HG03095 (cell line): ENCODE data around the gene LCN15.
"Not testable (repeated sequence)": the region's sequence is repeated elsewhere in the genome, so short reads cannot be mapped to it uniquely, and the experiment has no call there.

Experiments used
- ATAC-seq: cut with Tn5 transposase; IDR thresholded peaks from one replicate; pipeline ENCODE4 v1.9.1; 2021; ENCODE audit warnings: moderate library complexity; ENCODE audit not compliant: unreplicated experiment

LCN15 gene, protein sequence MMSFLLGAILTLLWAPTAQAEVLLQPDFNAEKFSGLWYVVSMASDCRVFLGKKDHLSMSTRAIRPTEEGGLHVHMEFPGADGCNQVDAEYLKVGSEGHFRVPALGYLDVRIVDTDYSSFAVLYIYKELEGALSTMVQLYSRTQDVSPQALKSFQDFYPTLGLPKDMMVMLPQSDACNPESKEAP

DNA sequence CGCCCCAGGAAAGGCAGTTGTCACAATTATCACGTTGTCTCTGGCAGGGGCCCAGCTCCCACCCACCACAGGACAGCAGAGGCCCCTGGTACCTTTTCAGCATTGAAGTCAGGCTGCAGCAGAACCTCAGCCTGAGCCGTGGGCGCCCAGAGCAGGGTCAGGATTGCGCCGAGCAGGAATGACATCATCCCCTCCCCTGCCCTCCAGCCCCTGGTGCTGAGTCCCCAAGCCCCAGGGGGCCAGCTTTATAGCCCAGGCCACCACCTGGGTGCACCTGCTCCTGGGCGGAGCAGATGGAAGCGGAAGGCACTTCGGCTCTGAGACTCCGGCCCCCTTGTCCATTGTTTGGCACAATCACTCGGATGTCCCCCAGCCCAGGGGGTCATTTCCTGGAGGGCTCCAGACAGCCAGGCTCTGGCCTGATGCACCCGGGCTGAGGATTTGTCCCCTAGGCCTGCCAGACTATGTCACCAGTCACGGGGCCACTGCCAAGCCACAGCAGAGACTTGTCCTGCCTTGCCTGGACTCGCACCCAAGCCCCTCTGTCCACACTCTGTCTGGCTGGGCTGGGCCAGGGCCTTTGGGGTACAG is at the start of gene LCN15:
TSS of gene LCN15 (minus strand) at position 218 of the 591 bp plus-strand sequence. CDS start at position 188, 30 bp downstream.
- ATAC-seq, result no peak

DNA sequence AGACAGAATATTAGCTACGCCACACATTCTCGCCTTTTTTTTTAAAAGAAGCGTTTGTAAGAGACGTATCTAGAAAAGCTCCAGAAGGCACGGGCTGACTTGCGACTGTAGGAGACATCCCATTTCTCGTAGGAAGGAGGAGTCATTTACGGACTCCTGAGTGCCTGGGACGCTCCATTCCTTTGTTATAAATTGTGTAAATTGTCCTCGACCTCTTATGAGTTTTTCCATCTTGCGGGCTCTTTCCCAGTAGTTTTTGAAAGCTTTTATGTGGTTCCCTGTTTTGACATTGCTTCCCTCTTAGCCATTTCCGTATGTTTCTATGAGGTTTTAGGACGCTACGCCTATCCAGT is 44.5 kb upstream of the LCN15 start:
- no peak for ATAC-seq

DNA sequence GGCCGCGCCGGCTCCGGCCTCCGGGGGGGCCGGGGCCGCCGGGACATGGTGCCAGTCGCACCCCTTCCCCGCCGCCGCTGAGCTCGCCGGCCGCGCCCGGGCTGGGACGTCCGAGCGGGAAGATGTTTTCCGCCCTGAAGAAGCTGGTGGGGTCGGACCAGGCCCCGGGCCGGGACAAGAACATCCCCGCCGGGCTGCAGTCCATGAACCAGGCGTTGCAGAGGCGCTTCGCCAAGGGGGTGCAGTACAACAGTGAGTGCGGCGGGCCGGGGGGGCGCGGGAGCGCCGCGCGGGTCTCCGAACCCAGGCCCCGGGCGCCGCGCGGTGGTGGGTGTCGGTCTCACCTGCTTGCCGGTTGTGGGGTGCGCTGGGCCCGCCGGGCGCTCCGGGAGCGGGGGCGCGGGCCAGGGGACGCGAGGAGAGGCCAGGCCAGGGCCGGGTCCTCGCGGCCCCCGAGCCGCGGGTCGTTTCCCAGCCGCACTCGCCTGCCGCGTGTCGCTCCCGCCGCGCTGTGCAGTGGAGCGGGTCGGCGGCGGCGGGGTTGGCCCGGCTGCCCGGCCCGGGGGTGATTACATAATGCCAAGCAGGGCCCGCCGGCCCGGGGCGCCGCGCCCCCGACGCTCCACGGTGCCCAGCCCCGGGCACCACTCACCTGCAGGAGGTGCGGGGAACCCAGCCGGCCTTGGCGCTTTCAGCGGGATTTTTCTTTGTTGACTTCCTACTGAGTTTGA is 43.9 kb upstream of the LCN15 start:
- peak; percentile 28 for ATAC-seq

DNA sequence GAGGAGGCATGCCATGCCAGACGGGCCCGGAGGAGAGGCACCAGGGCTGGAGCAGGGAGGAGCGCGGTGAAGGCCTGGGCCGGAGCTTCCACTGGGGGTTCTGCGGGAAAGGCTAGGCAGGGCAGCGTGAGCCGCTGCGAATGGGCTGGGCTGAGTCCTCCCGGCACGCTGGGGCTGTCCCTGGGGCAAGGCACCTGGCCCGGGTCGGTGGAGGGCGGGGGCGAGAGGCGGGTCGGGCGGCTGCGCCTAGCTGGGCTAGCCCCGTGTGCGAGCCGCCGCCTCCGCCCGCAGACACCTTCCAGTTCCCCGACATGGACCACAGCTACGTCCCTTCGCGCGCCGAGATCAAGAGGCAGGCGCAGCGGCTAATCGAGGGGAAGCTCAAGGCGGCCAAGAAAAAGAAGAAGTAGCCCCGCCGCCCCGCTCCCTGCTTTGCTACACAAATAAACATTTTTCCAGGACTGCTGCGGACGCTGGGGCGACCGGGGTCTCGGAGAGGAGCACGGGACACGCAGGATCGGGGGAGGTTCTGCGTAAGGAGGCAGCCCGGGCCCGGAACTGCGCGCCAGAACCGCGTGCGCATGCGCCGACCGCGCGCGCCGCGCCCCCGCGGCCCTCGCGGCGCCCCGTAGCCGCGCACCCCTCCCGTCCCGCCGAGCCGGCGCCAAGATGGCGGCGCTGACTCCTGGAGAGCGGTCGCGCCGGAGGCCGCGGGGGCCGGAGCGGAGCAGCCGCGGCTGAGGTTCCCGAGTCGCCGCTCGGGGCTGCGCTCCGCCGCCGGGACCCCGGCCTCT is 43.2 kb upstream of the LCN15 start, which contains the start of gene RABL6:
TSS of gene RABL6 (plus strand) at position 668 of the 794 bp plus-strand sequence. CDS start 249 bp downstream, outside the sequence.
- peak; percentile 46 for ATAC-seq

DNA sequence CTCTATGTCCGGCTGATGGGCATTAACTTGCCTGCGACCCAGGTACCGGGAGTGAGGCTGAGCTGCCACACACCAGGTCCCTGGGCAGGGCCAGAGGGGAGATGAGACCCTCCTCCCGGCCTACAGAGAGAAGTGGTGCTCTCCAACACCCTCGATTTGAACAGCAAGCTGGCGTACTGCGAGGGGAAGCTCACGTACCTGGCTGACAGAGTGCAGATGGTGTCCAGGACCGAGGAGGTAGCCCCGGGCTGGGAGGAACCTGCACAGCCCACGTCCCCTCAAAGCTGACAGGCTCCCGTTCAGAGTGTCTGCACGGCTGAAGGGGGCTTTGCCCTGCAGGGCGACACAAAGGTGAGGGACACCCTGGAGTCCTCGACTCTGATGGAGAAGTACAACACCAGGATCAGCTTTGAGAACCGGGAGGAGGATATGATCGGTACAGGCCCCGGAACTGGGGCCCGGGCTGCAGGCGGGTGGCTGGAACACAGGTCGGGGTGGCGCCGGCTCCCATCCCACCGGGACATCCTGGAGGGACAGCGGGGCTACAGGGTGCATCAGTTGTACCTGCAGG is 42.4 kb upstream of the LCN15 start:
- no peak for ATAC-seq

DNA sequence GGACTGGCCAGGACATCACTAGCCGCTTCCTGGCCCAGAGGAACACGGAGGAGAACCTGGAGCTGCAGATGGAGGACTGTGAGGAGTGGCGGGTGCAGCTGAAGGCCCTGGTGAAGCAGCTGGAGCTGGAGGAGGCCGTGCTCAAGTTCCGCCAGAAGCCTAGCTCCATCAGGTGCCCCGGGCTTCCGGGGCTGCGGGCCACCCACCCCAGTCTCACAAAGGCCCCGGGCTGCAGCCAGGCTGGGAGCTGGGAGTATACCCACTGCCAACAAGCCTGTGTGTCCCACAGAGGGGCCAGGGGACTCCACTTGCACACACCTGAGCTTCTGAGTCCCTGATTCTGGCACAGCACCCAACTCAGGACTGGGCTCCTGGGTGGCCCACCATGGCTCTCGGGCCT is 41.7 kb upstream of the LCN15 start:
- ATAC-seq, result no peak

DNA sequence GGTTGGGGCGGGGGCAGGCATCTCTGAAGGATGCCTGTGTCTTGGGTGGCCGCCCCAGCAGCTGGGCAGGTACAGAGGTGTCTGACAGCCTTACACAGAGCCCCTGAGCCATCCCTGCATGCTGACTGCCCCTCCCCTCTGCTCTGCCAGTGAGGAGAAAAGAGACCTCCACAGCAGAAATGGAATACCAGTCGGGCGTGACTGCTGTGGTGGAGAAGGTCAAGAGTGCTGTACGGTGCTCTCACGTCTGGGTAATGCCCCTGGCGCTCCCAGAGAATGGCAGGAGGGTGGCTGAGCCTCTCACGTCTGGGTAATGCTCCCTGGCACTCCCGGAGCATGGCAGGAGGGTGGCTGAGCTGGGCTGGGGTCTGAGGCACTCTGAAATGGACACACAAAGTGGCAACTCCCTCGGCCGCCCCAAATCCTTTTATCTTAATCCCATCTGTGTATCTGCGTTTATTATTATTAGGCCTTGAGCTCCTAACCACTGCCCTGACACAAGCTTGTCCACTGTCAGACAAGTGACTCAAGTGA is 41.0 kb upstream of the LCN15 start:
- no peak for ATAC-seq

DNA sequence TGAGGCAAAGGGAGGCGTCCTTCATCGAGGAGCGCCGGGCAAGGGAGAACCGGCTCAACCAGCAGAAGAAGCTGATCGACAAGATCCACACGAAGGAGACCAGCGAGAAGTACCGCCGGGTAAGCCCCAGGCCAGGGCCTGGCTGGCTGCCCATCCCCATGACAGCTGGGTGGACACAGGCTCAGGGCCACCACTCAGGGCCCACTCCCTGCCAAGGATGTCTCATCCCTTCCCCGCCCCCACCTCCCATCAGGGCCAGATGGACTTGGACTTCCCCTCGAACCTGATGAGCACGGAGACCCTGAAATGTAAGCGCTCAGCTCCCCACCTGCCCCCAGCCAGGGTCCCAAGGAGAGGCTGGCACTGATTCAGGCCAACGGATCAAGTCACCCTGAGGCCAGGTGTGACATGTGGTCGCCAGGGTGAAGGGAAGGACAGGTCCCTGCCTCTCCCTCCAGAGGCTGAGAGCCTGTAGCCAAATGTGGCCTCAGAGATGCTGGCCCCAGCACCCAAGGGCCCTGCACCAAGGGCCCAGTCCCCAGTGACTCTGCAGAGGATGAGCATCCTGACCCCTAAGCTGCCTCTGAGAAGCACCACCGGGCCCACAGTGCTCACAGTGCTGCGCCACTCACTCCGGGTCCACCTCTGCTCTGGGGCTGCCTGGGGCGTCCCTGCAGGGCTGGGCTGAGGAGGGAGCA is 40.3 kb upstream of the LCN15 start:
- ATAC-seq, result no peak

DNA sequence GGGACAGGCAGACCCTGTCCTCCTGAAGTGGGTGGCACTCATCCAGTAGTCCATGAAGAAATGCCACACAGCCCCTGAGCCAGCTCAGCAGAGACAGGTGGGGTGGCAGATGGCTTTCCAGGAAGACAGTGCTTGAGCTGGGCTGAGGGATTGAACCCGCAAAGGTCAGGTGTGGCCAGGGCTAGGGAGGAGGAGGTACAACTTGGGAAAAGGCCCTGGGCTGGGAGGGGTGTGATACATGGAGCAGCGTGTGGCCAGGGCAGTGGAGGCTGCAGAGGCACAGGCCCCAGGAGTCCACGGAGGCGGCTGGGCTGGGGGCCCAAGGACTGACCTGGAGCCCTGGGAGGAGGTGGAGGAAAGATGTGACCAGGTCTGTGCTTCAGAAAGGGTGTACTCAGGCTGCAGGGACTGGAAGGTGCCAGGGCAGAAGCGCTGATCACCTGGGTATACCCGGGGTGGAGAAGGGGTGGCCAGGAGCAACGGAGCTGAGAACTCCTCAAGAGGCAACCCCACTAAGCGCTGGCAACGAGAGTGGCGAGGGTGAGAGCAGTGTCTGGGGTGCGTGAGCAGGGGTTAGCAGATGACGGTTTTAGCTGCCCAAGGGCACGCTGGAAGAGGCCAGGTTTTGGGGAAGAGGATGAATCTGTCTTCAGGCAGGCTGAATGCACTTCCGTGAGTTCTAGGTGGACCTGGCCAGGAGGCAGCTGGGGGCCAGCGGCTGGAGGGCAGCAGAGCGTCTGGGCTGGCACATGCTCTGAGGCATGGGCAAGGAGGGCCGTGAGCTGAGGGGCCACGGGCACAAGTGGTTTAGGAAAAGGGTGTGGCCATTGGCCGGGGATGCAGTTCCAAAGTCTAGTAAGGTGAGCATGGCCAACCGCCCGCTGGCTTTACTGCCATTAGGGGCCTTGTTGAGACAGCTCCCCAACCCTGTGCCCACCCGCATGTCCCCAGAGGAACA is 39.5 kb upstream of the LCN15 start:
- no peak for ATAC-seq

DNA sequence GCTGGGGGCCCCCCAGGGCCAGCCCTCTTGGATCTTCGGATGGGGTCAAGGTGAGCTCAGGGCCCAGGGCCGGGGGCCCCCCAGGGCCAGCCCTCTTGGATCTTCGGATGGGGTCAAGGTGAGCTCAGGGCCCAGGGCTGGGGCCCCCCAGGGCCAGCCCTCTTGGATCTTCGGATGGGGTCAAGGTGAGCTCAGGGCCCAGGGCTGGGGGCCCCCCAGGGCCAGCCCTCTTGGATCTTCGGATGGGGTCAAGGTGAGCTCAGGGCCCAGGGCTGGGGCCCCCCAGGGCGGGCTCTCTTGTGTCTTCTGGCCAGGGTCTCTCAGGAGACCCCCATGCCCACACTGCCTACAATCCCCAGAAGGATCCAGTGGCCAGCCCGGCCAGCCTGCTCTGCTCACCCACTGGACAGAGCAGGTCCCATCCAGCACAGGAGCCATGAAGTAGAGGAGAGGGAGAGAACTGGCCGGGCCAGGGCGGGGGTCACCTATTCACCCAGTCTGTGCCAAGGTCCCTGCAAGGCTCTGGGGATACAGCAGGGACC is 38.8 kb upstream of the LCN15 start:
- ATAC-seq, result not testable (repeated sequence)

DNA sequence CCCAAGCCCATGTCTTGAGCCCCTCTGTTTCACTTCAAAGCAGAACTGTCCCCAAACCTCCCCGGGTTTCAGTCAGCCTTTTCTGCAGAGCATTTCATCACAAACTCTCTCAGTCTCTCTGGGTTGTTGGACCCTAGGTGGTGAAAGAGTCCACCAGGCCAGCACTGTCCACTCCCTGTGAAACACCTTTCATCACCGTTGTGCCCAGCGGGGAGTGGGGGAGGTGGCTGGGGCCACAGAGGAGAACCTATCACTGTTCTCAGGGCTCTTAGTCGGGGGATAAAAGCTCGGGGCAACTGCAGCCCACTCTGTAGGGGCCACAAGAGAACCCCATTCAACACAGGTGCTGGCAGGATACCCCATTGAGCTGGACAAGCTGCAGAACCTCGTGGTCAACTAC is 38.0 kb upstream of the LCN15 start:
- ATAC-seq, result no peak

DNA sequence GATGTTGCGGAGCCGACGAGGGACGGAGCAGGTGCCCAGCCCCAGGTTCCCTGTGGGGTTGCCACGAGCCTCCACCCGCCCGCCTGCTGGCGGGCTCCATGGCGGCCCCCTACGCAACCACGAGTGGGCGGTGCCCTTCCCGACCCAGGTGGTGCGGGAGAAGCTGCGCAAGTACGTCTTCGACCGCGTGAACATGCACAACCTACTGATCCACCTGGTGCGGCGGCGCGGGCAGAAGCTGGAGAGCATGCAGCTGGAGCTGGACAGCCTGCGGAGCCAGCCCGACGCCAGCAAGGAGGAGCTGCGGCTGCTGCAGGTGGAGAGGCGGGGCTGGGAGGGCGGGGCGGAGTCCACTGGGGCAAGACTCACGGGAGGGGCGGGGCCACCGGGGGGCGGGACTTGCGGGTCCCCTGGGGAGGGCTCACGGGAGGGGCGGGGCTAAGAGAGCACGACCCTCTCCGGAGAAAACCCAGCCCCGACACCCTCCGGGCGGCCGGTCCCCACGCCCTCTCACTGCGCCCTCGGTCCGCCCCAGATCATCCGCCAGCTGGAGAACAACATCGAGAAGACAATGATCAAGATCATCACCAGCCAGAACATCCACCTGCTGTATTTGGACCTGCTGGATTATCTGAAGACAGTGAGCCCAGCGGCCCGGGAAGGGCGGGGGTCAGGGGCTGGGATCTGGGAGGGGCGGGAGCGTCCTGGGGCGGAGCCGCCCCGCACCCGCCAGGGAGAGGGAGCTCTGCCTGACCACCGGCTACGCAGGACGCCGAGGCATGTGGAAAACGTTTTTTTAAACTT is 35.7 kb upstream of the LCN15 start:
- ATAC-seq, result no peak

DNA sequence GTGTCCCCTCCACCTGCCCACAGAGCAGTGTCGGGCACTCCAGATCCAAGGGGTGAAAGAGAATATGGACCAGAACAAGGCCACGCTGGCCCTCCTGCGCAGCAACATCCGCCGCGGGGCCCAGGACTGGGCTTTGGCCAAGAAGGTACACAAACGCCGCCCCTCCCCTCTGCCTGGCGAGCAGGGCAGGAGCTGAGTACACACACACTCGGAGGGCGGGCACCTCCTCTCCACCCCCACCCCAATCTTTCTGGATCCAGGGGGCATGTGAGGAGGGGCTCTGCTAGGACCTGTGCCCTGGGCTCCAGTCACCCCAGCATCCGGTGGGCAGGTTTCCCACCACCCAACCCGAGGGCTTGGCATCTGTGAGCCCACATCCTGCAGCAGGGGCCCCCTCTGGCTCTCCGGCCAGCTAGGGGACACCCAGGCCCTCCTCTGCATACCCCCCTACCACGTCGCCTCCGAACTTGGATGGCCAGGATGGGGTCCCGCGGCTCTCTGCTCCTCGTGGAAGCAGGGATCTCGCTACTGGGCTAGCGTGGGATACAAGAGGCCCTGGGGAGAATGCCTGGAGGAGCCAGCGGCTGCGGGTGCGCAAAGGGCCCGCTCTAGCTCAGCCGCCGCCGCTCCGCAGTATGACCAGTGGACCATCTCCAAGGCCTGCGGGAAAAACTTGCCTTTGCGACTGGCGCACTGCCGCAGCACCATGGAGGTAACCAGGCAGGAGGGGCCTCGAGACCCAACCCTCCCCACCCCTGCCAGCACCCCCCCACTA is 34.9 kb upstream of the LCN15 start:
- no peak for ATAC-seq

DNA sequence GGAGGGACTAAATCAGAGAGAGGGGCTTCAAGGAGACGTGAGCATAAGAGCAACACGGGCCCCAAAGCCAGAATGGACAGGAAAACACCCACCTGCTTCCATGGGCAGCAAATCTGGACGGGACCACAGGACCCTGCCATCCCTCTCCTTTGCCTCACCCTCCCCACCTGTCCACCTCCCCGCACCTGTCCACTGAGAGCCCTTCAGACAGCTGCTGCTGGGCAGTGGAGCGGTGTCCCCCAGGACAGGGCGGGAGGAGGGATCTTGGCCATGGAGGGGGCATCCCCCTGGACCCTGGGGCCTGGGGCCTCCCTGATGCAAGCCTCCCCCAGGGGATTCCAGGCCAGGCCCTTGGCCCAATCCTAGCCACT is 34.4 kb upstream of the LCN15 start:
- no peak for ATAC-seq

DNA sequence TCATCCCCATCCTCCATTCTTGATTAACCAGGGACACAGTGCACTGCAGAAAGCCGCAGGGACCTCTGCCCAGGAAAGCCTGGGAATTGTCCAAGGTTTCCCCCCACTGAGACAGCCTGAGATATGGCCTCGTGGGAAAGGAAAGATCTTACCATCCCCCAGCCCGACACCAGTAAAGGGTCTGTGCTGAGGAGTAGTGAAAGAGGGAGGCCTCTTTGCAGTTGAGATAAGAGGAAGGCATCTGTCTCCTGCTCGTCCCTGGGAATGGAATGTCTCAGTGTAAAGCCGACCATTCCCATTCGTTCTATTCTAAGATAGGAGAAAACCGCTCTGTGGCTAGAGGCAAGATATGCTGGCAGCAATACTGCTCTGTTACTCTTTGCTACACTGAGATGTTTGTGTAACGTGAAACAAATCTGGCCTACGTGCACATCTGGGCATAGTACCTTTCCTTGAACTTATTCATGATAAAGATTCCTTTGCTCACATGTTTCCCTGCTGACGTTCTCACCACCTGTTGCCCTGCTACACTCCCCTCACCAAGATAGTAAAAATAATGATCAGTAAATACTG is 32.5 kb upstream of the LCN15 start:
- ATAC-seq, result not testable (repeated sequence)

DNA sequence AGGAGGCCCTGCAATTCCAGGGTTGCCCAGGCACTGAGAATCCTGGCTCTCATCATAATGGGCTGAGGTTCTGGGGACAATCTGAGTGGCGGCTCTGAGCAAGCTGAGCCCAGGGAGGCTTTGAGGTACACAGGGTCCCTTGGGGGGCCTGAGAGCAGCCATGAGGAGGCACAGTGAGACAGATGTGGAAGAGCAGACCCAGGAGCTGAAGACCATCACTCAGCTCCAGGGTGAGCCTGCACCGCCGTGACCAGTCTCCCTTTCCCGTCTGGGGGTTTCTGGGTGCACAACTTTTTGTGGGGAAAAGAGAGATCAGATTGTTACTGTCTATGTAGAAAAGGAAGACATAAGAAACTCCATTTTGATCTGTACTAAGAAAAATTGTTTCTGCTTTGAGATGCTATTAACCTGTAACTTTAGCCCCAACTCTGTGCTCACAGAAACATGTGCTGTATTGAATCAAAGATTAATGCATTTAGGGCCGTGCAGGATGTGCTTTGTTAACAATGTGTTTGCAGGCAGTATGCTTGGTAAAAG is 32.0 kb upstream of the LCN15 start, which contains the start of gene CCDC183:
TSS of gene CCDC183 (plus strand) at position 101 of the 537 bp plus-strand sequence. CDS start at position 161, 60 bp downstream.
- no peak for ATAC-seq

DNA sequence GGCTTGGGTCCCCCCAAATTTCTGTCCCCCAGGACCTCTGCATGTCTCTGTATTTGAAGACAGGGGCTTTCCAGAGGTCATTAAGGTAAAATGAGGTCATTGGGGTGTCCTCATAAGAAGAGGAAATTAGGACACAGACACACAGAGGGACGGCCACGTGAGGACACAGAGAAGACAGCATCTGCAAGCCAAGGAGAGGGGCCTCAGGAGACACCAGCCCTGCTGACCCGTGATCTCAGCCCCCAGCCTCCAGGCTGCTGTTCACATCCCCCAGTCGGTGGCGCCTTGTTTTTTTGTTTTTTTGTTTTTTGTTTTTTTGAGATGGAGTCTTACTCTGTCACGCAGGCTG is 30.7 kb upstream of the LCN15 start:
- no peak for ATAC-seq
